Activated effector memory CD4-positive, alpha-beta T cell treated with anti-CD3 and anti-CD28 coated beads, Interleukin-2, amount 50 U/mL, for 16 hours (primary cell): ENCODE results near the gene STRIP1.

Source experiments
- DNase-seq: peaks from one replicate; pipeline ENCODE4 v3.0.0-alpha.2; 2020

The STRIP1 gene

DNA sequence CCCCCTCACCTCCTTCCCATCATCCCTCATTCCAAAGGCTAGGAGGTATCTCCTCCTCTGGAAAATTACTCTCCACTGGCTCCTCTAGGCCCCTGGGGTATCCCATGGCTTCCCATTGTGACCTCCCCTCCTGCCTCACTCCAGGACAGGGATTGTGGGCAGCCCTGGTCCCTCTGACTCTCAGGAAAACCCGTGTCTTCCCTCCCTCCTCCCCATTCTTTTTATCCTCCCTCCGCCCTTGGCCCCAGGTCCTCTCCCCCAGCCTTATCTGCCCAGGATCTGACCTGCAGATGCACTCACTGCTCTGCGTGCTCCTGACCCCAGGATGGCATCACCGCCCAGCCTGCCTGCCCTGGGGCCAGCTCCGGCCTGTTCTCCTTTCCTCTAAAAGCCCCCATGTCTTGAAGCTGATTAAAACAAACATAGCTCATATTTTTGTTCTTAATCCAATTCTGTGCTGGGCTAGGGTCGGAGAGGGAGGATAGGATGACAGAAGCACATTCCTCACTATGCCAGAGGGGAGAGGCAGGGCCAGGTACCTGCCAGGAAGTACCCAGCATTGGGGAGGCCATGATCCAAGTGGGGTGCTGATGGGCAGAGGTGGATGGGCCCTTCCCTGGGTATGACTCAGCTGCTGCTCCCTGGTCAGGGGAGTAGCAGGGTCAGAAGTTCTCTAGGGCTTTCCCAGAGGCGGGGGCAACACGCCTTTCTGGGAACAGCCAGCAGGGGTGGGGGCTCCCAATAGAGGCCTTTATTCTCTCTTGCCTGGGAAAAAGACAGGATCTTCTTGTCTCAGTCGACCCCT, 64.0 kb downstream of the STRIP1 start:
- no peak for DNase-seq

- no peak for DNase-seq
Measured at GRCh38 chr1:110100335-110100734, 65.9 kb downstream of the STRIP1 start.

DNA sequence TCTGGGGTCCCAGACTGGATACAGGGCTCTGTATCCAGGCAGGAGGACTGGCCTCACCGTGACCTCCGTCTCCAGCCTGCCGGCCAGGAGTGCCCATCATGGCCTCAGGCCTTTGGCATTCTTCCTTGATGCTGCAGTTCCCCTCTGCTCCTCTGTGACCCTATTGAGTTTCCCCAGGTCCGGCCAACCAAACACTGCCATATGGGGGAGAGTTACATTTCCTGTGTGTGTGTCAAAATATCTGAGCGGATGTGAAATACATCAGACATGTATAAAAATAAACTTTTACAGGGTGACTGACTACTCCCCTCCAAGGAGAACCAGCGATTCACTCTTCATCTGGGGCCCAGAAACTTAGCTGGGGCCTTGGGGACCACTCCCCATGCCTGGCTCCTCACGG, 67.7 kb downstream of the STRIP1 start:
- no peak for DNase-seq
